HPDE6-E6E7 (cell line): Measurements from ENCODE around the gene SNX19.
A peak's percentile ranks its signal among the peaks of the same experiment; 100 is the strongest.
"Not testable (repeated sequence)": the region's sequence is repeated elsewhere in the genome, so short reads cannot be mapped to it uniquely, and the experiment has no call there.

Experiments used
- DNase-seq: peaks from one replicate; pipeline ENCODE4 v3.0.0; 2011; ENCODE audit warnings: missing footprints; ENCODE audit errors: extremely low spot score

Gene SNX19

GRCh38 chr11:130872981-130873380 is 43.3 kb downstream of the SNX19 start:
- DNase-seq, result no peak

GRCh38 chr11:130872513-130872912 is 43.8 kb downstream of the SNX19 start:
- DNase-seq, result no peak

DNA sequence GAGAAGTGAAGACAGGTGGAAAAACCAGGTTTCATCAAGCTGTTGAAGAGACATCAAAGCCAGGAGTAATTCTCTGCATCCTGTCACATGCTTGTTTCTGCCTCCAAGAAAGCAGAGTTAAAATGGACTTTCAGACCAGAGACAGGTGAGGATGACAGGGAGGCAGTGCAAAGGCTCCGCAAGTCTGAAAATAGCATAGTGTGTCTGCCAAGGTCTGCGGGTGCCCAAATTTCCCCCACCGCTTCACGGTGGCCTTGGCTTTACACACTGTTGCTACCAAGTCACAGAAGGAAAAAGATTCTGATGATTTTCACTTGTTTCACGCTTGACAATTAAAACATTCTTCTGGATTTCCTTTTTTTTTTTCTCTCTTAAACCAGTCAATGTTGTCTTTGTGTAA is 44.2 kb downstream of the SNX19 start:
- DNase-seq, result no peak

GRCh38 chr11:130871616-130872015 is 44.7 kb downstream of the SNX19 start:
- no peak for DNase-seq

DNA sequence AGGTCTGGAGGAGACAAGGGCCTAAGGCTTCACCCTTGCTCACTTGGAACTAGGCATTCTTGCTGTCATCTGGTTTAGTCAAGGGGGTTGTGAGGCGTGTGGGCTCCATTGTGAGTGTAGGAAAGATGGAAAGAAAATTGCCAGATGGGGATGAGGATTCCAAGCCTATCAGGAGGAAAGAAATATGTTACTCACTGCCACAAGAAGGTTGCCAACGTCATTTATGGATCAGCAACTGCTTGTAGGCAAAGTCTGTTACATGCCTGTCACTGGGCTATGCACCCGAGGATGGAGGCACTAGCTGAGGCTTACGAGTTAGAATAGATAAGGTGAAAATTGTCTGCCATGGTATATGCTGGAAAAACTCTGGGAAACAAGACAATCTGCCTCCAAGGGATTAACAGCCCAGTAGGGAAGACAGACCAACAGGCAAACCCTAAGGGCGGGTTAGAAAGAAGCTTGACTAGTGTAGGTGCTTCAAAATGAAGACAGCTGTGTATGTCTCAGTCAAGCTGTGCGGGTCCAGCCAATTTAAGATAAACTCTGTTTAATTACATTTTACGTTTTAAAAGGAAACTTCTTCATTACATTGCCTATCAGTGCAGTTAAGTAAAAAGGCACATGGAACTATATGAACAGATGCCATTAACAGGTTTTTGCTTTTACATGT is 47.4 kb downstream of the SNX19 start:
- DNase-seq, result no peak

DNA sequence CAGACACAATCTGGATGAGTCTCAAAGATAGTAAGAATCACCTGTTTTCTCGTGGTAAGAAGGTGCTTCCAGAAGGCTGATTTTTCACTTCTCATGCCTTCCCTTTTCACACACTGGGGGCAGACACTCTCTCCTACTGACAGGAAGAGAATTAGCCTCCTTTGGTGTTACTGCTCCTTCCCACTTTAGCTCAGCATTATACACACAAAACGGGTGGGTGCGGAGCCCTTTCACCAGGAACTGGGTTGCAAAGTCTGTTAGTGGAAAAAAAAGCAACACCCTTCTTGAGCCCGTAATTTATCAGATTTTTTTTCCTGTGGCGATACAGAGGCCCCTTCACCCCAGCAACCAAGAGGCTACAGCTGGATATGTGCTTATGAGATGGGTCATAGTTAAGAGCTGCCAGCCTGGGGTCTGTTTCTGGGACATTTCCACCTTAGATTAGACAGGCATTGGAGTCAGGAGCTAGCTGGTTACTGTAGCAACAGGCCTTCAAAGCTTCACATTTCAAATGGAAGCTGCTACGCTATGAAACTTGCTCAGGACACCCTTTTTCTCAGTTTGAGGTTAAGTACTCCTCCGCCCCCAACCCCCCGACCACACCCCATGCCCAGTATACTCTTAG is 48.1 kb downstream of the SNX19 start:
- no peak for DNase-seq

- no peak for DNase-seq
Observed at GRCh38 chr11:130866831-130867230, 49.4 kb downstream of the SNX19 start.

DNA sequence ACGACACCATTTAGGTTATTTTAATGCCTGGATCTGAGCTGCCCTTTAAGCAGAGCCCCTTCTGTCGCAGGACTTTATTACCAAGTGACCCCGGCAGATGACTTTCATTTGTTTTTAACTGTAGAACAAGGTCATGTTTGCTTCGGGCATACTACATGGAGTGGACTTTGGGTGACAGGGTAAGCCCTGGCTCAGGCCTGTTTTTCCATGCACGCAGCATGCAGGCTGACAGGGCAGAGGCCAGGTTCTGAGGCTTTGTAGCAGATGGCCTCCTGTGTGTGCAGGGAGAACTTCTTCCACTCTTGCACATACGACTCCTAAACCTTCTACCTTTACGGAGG is 50.5 kb downstream of the SNX19 start:
- no peak for DNase-seq

DNA sequence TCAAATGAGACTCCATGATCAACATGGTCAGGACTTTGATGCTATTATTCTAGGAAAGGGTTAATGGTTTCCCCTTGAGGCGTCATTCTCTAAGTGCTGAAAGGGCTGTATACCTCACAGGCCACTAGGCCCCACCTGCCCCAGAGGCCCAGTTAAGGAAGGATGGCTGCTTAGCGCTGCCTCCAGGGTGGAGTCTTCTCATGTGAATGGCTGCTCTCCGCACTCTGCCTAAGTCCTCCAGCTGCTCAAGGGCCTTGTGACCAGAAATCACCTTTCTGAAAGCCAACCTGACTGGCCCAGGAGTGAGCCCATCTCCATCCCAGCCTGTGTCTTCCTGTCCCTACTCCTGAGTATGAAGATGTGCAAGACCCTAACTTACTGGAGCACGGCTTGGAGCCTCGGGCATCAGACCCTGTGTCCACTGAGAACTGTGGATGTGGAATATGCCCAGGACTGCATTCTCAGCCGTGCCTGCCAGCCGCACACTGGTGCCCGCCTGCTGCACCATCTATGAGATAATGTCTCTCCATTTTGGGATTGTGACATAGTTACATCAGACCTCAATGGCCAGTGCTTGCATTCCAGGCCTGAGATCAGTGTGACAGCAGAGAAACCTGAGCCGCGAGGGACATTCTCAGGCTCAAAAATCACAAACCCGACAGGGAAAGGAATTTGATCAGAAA is 51.0 kb downstream of the SNX19 start:
- no peak for DNase-seq

DNA sequence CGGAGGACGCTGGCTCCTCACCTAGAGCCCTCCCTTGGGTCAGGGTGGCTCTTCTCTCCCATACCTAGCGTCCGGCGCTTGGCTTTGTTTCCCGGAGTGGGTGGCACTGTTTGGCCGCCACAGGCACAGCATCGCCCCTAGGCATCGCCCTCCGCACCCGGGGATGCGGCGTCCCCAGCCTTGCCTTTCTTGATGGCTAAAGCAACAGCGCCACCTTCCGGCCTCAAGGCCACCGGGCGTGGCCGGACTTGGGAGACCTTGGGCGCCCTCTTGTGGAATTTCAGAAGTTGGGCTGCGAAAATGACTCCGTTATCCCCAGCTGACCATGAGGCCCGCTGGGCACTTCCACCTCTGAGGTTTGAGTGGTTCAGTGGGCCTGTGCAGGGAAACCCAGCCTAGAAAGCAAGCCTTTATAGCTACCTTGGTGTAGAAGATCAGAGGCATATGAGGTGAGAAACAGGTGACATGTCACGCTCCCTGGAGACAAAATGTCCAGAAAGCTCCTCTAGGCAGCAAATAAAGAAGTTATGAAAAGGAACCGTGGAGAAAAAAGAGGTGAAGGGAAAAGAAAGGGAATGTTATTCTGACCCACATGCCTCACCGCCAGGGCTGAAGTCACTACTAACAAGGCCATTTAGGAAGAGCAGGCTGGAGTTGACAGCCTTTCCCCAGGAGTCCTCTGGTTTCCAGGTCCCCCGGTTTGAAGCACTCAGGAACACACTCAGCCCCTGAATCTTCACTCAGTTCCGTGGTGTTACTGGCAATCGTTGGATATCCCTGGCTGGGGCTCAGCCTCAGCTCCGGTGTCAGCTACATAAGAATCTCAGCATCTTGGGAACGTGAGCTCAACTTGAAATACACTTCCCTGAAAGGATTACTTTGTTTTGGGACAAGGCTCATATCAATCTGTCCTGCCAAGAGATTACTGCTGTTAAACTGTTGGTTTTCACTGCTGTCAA is 54.1 kb downstream of the SNX19 start:
- DNase-seq, result peak; percentile 69

GRCh38 chr11:130861283-130861682 is 55.0 kb downstream of the SNX19 start:
- no peak for DNase-seq

GRCh38 chr11:130859886-130860285 is 56.4 kb downstream of the SNX19 start:
- no peak for DNase-seq

DNA sequence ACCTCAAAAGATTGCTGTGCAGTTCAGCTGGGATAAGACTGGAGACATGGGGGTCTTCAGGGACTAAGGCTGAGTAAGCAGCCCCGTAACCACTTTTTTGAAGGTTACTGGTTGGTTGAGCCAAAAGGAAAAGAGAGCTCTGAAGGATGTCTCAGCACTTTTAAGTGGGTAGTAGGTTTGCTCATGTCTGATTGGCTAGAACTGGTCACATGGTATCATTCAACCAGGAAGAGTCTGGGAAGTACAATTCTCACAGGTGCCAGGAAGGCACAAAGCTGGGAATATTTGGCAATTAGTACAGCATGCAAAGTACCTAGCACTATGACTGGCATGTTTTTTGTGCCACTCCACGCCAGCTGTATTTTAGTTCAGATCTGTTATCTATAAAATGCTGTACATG is 58.1 kb downstream of the SNX19 start:
- DNase-seq, result no peak

DNA sequence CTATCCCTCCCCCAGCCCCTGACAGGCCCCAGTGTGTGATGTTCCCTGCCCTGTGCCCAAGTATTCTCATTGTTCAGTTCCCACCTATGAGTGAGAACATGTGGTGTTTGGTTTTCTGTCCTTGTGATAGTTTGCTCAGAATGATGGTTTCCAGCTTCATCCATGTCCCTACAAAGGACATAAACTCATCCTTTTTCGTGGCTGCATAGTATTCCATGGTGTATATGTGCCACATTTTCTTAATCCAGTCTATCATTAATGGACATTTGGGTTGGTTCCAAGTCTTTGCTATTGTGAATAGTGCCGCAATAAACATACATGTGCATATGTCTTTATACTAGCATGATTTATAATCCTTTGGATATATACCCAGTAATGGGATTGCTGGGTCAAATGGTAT is 60.6 kb downstream of the SNX19 start:
- DNase-seq, result not testable (repeated sequence)

DNA sequence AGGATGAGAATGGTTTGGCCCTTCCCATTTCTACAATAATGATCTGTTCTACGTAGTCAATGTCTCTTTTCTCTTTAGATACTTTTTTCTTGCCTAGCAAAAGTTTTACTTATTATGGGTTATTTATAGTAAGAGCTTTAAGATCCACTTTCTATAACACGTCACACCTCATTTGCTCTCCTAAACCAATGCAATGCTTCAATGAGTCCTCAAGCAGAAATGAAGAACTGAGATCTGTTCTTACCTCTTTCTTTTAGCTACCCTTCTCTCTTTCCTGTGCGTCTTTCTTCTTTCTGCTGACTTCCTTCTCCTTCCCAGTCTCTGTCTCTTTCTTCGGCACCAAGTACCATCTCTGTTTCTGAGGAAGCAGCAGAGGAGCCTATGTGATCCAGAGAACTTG is 61.8 kb downstream of the SNX19 start:
- DNase-seq, result no peak

GRCh38 chr11:130852589-130852988 is 63.7 kb downstream of the SNX19 start:
- no peak for DNase-seq

GRCh38 chr11:130850185-130850944 is 65.9 kb downstream of the SNX19 start:
- DNase-seq, result no peak

DNA sequence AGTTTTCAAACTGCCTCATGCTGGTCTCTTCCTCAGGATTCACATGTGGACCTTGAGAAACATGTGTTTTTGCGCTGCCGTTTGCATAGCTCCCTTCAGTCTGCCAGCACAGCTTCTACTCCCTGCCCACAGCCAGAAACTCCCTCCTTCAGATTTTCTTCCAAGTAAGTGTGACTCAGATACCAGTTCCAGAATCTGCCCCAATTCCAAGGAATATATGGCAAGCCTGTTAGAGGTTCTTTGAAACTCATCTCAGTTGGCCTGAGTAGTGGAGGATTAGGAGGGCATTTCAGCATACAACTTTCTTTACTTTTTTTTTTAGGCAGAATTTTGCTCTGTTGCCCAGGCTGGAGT is 67.1 kb downstream of the SNX19 start:
- no peak for DNase-seq

GRCh38 chr11:130848361-130849214 is 67.7 kb downstream of the SNX19 start:
- DNase-seq, result no peak

DNA sequence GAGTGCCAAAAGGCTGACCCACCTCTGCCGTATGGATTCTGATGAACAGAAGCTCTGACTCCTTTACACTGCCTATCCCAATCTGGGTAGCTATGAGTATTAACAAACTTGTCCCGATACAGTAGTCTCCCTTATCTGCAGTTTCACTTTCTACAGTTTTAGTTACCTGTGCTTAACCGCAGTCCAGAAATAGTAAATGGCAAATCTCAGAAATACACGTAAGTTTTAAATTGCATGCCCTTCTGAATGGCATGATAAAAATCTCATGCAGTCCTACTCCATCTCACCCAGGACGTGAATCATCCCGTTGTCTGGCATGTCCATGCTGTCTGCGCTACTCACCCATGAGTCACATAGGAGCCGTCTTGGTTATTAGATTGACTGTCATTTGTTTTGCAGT is 68.8 kb downstream of the SNX19 start:
- peak; percentile 87 for DNase-seq

DNA sequence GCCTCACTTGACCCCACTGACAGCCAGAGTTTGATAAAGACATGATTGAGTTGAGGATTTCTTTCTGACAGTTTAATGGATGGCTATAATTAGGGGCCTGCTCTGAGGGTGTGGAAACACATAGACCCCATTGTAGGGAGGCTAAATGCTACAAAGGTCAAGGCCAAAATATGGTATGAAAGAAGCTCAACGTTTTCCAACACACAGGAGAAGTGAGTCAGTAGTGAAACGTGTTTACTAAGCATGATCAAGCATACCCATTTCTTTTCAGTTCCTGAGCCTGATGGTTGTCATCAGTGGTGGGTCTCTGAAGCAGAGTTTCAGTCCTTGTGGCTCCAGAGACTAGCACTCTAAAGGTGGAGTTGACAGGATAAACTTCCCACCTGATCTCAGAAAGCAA is 69.7 kb downstream of the SNX19 start:
- no peak for DNase-seq
